HUES64 (cell line): ENCODE results near the gene HSF4.

Experiments used
- H3K27ac ChIP-seq: 2 replicates; pipeline ENCODE4 v1.7.0; 2013; ENCODE audit warnings: low read depth, low read length, inconsistent platforms
- H3K27me3 ChIP-seq: 2 replicates; pipeline ENCODE4 v1.6.1; 2013; ENCODE audit warnings: mild to moderate bottlenecking, low read length; ENCODE audit not compliant: insufficient read depth
- H3K36me3 ChIP-seq: 2 replicates; pipeline ENCODE4 v1.6.1; 2013; ENCODE audit warnings: mild to moderate bottlenecking, low read length; ENCODE audit not compliant: insufficient read depth
- H3K4me1 ChIP-seq: 2 replicates; pipeline ENCODE4 v1.6.1; 2013; ENCODE audit warnings: mild to moderate bottlenecking, low read length, moderate library complexity; ENCODE audit not compliant: insufficient read depth
- H3K4me3 ChIP-seq: 2 replicates; pipeline ENCODE4 v1.5.1; 2013; ENCODE audit warnings: mild to moderate bottlenecking, low read length, moderate library complexity
- H3K9ac ChIP-seq: 2 replicates; pipeline ENCODE4 v1.6.1; 2013; ENCODE audit warnings: mild to moderate bottlenecking, low read depth, low read length
- H3K9me3 ChIP-seq: 2 replicates; pipeline ENCODE4 v1.6.1; 2013; ENCODE audit warnings: low read depth, low read length; ENCODE audit not compliant: insufficient read depth
- WGBS: fragments of 150-250, 120-280 bp; methylation state at CpG from one replicate; pipeline ENCODE4 v1.1.7; 2013; ENCODE audit warnings: missing lambda C conversion rate; 5-methylcytosine and 5-hydroxymethylcytosine counted together

Gene HSF4

DNA sequence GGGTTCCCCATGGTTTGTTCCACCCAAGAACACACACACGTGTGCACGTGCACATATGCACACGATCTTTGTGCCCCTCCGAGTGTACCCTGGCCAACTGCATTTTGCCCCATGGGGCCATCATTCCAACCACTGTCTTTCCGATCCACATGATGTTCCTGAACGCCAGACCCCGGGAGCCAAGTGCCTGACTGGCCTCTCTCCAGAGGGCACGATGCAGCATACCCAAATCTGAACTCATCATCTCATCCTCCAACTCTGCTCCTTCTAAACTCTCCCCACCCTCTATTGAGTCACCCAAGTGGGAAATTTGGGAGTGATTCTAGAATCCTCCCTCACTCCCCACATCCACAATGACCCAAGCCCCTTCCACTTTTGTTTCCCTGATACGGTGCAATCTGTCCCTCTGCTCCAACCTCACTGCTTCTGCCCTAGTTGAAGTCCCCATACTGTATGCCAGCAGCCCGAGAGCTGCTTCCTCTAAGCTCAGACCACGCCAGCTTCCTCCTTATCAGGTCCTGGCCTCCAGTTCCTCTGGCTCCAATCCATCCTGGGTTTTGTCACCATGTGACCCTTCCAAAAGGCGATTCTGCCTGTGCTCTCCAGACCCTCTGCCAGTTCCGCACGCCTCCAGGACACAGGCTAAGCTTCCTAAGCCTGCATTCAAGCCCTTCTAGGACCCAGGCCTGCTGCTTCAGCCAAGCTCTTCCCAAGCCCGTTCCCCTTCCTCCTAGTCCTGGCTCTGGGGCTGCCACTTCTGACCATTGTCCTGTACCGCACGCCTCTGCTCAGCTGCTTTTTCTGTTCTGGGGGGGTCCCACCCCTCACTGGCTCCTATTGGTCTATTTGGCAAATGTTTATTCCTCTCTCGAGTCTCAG, 52.3 kb downstream of the HSF4 start:
- no peaks in the 10 kb centered on the region for H3K4me1 ChIP-seq
- H3K9ac ChIP-seq = no peak overlapping the region
- H3K36me3 ChIP-seq = no peaks in the 10 kb centered on the region
- H3K4me3 ChIP-seq = no peak overlapping the region
- 90% methylated on average over 18 of the region's 18 CpGs for WGBS
- H3K27me3 ChIP-seq = peaks cover 3% of the 10 kb centered on the region; the same call in 1 of the 2 replicates
- no peak overlapping the region for H3K27ac ChIP-seq
- H3K9me3 ChIP-seq = no peaks in the 10 kb centered on the region
